ENCODE results near the gene MRPL55. TPM values are rescaled to one million over a fixed set of nuclear protein-coding genes. Genes with fewer than 3 reads are reported as not detected.

Gene MRPL55
- total and polyA plus RNA-seq, 2 of the 4 experiments (the other 2 are of a cell fraction) = 48.9 to 95.4 TPM

GRCh38 chr1:228150461-228151179, 41.5 kb upstream of the MRPL55 start:
- no TSS peak for BruUV-seq (replicated peaks)
- POLR2A ChIA-PET (ENCODE audit: unreplicated experiment) = no interaction called here
- H3K4me2 ChIP-seq (ENCODE audit: low read depth, low read length) = peak overlapping the region; percentile 12; the same call in 1 of the 2 replicates
- TF ChIP-seq CHD1 (IDR thresholded peaks at IDR 0.05; ENCODE audit: low read depth, low read length) (0 out of 2 replicates have a peak, but pooled peaks have one; percentile 43), BHLHE40 (IDR thresholded peaks at IDR 0.05; ENCODE audit: low read depth, low read length) (no peak), MAZ (IDR thresholded peaks at IDR 0.05; ENCODE audit: borderline replicate concordance, low read depth, low read length) (peak; percentile 75; the same call in 1 of the 2 replicates), CEBPB (IDR thresholded peaks at IDR 0.05; ENCODE audit: low read depth, low read length) (0 out of 2 replicates have a peak, but pooled peaks have one; percentile 17), RAD21 (IDR thresholded peaks at IDR 0.05; ENCODE audit: low read length) (peak; percentile 17; the same call in 1 of the 2 replicates), POLR2A (IDR thresholded peaks at IDR 0.05; ENCODE audit: low read depth, low read length) (peak; percentile 48), CTCF (conservative IDR thresholded peaks at IDR 0.05; ENCODE audit: low read depth, low read length) (0 out of 2 replicates have a peak, but pooled peaks have one; percentile 4), RCOR1 (IDR thresholded peaks at IDR 0.05; ENCODE audit: insufficient replicate concordance, low read length) (no peak), SMC3 (IDR thresholded peaks at IDR 0.05; ENCODE audit: low read depth, low read length) (no peak), FOS (IDR thresholded peaks at IDR 0.05; ENCODE audit: low read depth, low read length) (no peak), NFE2L2 (IDR thresholded peaks at IDR 0.05; ENCODE audit: low read depth, low read length) (no peak), MXI1 (IDR thresholded peaks at IDR 0.05; ENCODE audit: borderline replicate concordance, low read depth, low read length) (peak; percentile 65; the same call in 1 of the 2 replicates), RFX5 (IDR thresholded peaks at IDR 0.05; ENCODE audit: low read depth, low read length) (0 out of 2 replicates have a peak, but pooled peaks have one; percentile 13), USF2 (IDR thresholded peaks at IDR 0.05; ENCODE audit: low read depth, low read length) (no peak)

More at GRCh38 chr1:228150461-228151179, 41.5 kb upstream of the MRPL55 start:
- CTCF ChIA-PET = no interaction called here
- Histone ChIP-seq H2BK120ac (ENCODE audit: low read depth, low read length) (peak overlapping the region; percentile 19; the same call in 1 of the 2 replicates), H2BK15ac (ENCODE audit: low read depth, low read length) (no peak overlapping the region), H3K56ac (ENCODE audit: extremely low read depth, insufficient read depth, low read length) (no peak overlapping the region), H3K4me3 (ENCODE audit: insufficient read depth, low read depth, low read length) (no peak overlapping the region), H3K9me1 (ENCODE audit: insufficient read depth, low read length) (peaks cover 12% of the 10 kb centered on the region), H3K79me1 (ENCODE audit: low read depth in 1 of 2, low read length in 2 of 2) (peaks cover 9 to 54% of the 10 kb centered on the region in 2 experiments), H3K4ac (ENCODE audit: low read depth, low read length) (peak overlapping the region; percentile 83), H3K18ac (ENCODE audit: low read depth, low read length) (no peak overlapping the region; the same call in 1 of the 2 replicates), H4K20me1 (ENCODE audit: insufficient read depth, low read length) (peaks cover 23% of the 10 kb centered on the region), H2AFZ (replicated peaks; ENCODE audit: low read length, poor library complexity) (peak overlapping the region; percentile 78), H2AK9ac (replicated peaks; ENCODE audit: low read depth, low read length, poor library complexity) (peak overlapping the region; percentile 95), H3K9ac (ENCODE audit: low read depth, low read length) (peak overlapping the region; percentile 16), H3K27me3 (ENCODE audit: control insufficient read depth, insufficient read depth, low read length) (no peaks in the 10 kb centered on the region), H4K5ac (ENCODE audit: low read depth, low read length) (peak overlapping the region; percentile 14; the same call in 1 of the 2 replicates), H3K36me3 (ENCODE audit: control insufficient read depth, insufficient read depth, low read length) (peaks cover 10% of the 10 kb centered on the region), H2BK20ac (ENCODE audit: low read depth, low read length) (no peak overlapping the region), H2BK5ac (ENCODE audit: low read depth, low read length, poor library complexity, severe bottlenecking) (peak overlapping the region; percentile 62), H3K4me1 (ENCODE audit: control insufficient read depth, insufficient read depth, low read length) (peaks cover 23% of the 10 kb centered on the region), H4K91ac (ENCODE audit: insufficient read depth, low read depth, low read length) (peak overlapping the region; percentile 80; the same call in 1 of the 2 replicates), H3K27ac (ENCODE audit: insufficient read depth, low read length) (peak overlapping the region; percentile 74), H4K8ac (ENCODE audit: low read depth in 2 of 2, low read length in 2 of 2) (peak overlapping the region; percentile 70 to 71; a peak in 3 of 4 replicates), H3K23ac (ENCODE audit: low read depth, low read length) (0 out of 2 replicates have a peak overlapping the region, but pooled peaks have one; percentile 12), H2AK5ac (ENCODE audit: low read depth, low read length) (peak overlapping the region; percentile 76), H3K9me3 (ENCODE audit: control insufficient read depth, insufficient read depth, low read length) (no peaks in the 10 kb centered on the region), H3K14ac (replicated peaks; ENCODE audit: low read depth, low read length) (no peak overlapping the region; the same call in 1 of the 2 replicates)
- WGBS, 2 experiments (ENCODE audit: extremely low coverage in 2 of 2, insufficient read length in 1 of 2) = no CpG with 5 or more reads among the region's 17 CpGs
- DNase-seq (peak; percentile 86), ATAC-seq (ENCODE audit: low read depth) (peak; percentile 74)
- in situ Hi-C loops (cut with MboI; ENCODE audit: low sequenced_read_pairs) (no loop called here), dilution Hi-C loops (cut with HindIII; ENCODE audit: low sequenced_read_pairs, unreplicated experiment) (no loop called here), intact Hi-C loops (cut with micrococcal nuclease) (loop anchor here (1.0 kb wide), 1 partner anchor 10 kb away; the partner anchor contains the start of gene GUK1)
